Measurements from ENCODE around the gene ZNF292. TPM values are rescaled to one million over a fixed set of nuclear protein-coding genes. Genes with fewer than 3 reads are reported as not detected.
"Not testable (repeated sequence)": the region's sequence is repeated elsewhere in the genome, so short reads cannot be mapped to it uniquely, and the experiment has no call there.

Gene ZNF292
- total RNA-seq, 1 donor, result 134 TPM

DNA sequence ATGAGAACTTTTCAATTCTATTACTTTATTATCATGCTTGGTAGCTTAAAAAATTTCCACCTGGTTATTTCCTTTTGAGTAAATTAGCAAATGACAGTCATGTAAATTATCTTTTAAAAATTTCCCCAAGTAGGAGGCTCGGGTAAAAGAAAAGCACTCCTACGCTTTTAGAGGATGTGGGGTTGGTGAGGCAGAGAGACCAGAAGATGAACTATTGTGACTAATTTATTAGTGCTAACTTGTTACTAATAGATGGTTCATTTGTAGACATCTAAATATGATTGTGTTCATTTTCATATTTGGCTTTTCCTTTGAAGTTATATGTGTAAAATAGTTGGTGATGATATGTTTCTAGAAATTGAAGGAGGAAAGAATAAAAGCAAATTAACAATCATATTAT lies 27.0 kb downstream of the ZNF292 start:
- H3K4me3 ChIP-seq (ENCODE audit: low read length), result no peak overlapping the region
- no peaks in the 10 kb centered on the region for H3K9me3 ChIP-seq (ENCODE audit: low read depth, low read length)
- peaks cover 17% of the 10 kb centered on the region for H3K4me1 ChIP-seq (ENCODE audit: insufficient read depth, low read length)
- no peaks in the 10 kb centered on the region for H3K27me3 ChIP-seq (ENCODE audit: insufficient read depth, low read length)

DNA sequence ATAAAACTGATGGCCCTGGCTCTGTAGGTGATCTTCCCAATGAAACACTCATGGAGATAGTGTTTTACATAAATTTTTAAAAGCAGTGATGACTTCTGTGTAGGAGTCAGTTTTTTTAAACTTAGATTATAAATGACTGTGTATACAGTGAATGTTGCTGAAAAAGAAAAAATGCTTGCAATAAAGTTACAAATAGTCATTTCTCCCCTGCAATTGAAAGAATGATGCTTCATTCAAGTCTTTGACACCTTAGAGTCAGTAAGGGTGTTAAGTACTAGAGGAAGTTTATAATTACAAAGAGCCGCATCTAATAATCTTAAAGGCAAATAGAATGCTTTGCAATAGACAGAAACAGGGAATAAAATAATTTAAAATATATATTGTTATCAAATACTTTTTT lies 27.6 kb downstream of the ZNF292 start:
- Histone ChIP-seq H3K9me3 (ENCODE audit: low read depth, low read length) (no peaks in the 10 kb centered on the region), H3K27me3 (ENCODE audit: insufficient read depth, low read length) (no peaks in the 10 kb centered on the region), H3K4me3 (ENCODE audit: low read length) (no peak overlapping the region), H3K4me1 (ENCODE audit: insufficient read depth, low read length) (peaks cover 17% of the 10 kb centered on the region)

DNA sequence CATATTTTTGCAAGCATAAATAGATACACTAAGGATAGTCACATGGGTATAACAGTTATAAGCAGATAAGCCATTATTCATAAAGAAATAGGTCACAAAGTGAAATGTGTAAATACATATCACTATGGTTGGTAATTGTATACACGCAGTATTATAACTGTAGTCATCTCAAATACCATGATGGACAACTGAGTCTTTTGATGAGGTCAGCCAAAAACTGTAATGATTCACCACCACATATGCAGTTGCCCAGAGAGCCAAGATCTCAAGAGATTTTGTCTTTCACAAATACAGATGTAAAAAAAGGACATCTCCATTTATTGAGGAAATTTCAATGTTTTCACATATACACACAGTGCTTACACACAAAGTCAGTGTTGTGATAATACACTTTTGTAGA lies 28.3 kb downstream of the ZNF292 start:
- Histone ChIP-seq H3K27me3 (ENCODE audit: insufficient read depth, low read length) (no peaks in the 10 kb centered on the region), H3K4me3 (ENCODE audit: low read length) (no peak overlapping the region), H3K9me3 (ENCODE audit: low read depth, low read length) (no peaks in the 10 kb centered on the region), H3K4me1 (ENCODE audit: insufficient read depth, low read length) (peaks cover 17% of the 10 kb centered on the region)

DNA sequence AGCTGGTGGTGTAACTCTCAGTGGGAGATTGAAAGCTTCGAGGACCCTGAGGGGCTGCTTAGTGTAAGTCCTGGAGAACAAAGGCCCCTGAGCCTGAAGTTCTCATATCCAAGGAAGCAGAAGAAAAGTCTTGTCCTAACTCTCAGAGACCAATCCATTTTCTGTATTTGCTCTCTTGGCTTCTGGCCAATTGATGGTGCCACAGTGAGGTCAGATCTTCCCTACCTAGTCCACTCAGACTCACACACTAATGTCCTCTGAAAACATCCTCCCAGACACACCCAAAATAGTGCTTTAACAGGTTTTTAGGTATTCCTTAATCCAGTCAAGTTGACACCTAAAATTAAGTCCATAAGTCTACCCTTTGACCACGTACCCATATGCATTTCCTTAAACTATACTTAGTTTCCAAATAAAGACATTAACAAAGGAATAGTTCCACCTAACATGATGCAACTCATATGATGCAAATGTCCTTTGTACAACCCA lies 29.4 kb downstream of the ZNF292 start:
- Histone ChIP-seq H3K27me3 (ENCODE audit: insufficient read depth, low read length) (no peaks in the 10 kb centered on the region), H3K9me3 (ENCODE audit: low read depth, low read length) (no peaks in the 10 kb centered on the region), H3K4me3 (ENCODE audit: low read length) (no peak overlapping the region), H3K4me1 (ENCODE audit: insufficient read depth, low read length) (peaks cover 17% of the 10 kb centered on the region)

DNA sequence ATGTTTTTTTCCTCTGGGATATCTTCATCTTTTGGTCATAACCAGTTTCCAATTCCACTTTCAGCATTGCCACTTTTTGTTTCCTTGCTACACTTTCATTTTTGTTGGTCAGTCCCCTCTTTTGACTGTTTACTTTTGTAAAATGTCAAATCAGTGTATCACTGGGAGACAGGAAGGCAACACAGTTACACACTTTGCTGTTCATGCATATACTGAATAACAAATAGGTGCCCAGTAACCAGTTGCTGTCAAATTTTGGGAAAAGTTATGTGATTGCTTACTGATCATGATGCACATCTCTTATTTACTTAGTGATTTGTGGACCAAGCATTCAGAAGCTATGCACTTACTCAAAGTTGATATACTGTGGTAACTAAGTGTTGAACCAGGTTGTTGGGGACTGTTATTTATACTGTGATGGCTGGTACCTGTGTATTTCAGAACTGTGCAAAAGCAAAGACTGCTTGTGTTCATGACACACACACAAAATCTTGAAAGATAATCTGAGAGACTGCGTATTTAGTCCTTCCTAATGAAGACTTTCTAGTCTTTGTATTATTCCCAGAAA lies 41.0 kb downstream of the ZNF292 start:
- no peaks in the 10 kb centered on the region for H3K27me3 ChIP-seq (ENCODE audit: insufficient read depth, low read length)
- H3K4me3 ChIP-seq (ENCODE audit: low read length), result no peak overlapping the region

DNA sequence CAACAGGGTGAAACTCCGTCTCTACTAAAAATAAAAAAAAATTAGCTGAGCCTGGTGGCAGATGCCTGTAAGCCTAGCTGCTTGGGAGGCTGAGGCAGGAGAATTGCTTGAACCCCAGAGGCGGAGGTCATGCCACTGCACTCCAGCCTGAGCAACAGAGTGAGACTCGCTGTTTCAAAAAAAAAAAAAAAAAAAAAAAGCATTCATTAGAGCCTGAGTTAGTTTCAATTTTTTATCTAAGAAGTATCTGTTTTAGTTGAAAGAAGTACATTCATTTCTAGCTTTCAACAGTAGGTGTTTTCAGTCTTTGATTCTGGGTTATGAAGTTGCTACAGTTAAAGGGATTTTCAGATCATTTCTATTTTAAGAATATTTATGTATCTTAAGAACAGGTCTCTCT lies 42.2 kb downstream of the ZNF292 start:
- Histone ChIP-seq H3K27me3 (ENCODE audit: insufficient read depth, low read length) (no peaks in the 10 kb centered on the region), H3K4me1 (ENCODE audit: insufficient read depth, low read length) (peaks cover 3% of the 10 kb centered on the region)

More for the DNA sequence above, 41.0 kb downstream of the ZNF292 start:
- Histone ChIP-seq H3K9me3 (ENCODE audit: low read depth, low read length) (no peaks in the 10 kb centered on the region), H3K4me1 (ENCODE audit: insufficient read depth, low read length) (peaks cover 3% of the 10 kb centered on the region)

DNA sequence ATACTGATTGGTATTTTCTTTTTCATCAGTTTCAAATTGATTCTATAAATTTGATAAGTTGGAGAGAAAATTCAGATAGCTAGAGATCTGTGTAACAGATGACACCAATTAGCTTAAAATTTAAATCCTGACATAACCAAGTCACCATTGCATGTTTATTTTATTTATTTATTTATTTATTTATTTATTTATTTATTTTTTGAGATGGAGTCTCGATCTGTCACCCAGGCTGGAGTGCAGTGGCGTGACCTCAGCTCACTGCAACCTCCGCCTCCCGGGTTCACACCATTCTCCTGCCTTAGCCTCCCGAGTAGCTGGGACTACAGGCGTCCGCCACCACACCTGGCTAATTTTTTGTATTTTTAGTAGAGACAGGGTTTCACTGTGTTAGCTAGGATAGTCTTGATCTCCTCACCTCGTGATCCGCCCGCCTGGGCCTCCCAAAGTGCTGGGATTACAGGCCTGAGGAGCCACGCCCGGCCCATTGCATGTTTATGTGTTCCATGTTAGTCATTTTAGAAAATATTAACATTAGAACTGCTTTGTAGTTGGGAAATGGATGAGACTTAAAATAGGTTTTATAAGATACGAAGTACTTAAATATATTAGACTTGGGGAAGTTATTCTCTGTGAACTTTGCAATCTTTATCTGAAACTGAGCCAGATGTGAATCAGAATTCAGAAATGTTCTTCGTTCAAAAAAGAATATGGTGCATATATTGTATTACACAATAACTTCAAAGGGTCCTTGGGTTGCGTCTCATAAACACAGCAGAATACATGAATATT lies 42.9 kb downstream of the ZNF292 start:
- not testable (repeated sequence) for H3K27me3 ChIP-seq (ENCODE audit: insufficient read depth, low read length); H3K4me3 ChIP-seq (ENCODE audit: low read length); H3K9me3 ChIP-seq (ENCODE audit: low read depth, low read length); H3K4me1 ChIP-seq (ENCODE audit: insufficient read depth, low read length)

More for the DNA sequence above, 42.2 kb downstream of the ZNF292 start:
- Histone ChIP-seq H3K9me3 (ENCODE audit: low read depth, low read length) (no peaks in the 10 kb centered on the region), H3K4me3 (ENCODE audit: low read length) (no peak overlapping the region)

DNA sequence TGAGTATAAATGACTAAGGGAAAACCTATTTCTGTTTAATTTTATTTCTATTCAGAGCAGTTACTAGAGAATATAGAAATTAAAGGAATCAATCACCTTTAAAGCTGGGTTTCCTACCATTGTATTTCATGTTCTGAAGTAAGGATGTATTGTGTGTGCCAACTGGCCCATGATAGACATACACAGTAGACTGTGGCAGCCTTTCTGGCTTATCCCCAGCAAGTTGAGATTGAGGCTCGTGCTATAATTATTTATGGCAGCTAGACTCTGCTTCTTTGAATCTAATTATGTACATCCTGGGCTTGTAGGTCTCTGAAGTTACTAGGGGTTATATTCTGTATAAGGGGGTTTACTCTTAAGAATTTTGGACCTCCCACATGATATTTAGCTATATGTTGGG lies 44.4 kb downstream of the ZNF292 start:
- peaks cover 3% of the 10 kb centered on the region for H3K4me1 ChIP-seq (ENCODE audit: insufficient read depth, low read length)
- no peaks in the 10 kb centered on the region for H3K27me3 ChIP-seq (ENCODE audit: insufficient read depth, low read length)
- no peak overlapping the region for H3K4me3 ChIP-seq (ENCODE audit: low read length)
- H3K9me3 ChIP-seq (ENCODE audit: low read depth, low read length), result no peaks in the 10 kb centered on the region

DNA sequence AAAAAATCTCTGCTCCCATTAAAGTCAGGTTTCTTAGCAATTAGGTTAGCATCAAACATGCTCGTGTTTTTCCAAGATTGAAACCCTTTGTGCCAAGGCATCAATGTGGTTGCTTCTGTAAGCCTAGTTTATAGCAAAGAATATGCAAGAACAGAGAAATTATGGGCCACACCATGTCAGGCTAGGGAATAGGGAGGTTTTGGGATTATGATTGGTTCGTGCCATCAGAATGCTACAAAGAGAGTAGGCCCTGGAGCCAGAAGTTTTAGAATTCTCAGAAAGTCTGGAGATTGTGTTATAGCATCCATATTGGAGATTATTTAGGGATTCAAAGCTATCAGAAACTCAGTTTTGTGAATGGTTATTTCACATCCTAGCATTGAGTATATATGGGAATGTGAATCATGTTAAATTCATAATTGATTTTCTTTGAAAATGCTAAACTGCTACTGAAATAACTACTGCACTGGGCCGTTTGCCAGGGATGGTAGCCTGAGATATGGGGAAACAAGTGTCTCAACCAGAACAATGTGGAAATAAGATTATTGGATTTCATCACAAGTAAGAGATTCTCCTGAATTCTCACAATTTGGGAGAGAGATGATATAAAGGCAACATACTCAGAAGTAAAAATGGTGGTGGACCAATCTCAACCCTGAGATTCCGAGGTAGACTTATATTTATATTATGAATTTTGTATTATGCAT lies 45.3 kb downstream of the ZNF292 start:
- Histone ChIP-seq H3K9me3 (ENCODE audit: low read depth, low read length) (no peaks in the 10 kb centered on the region), H3K4me1 (ENCODE audit: insufficient read depth, low read length) (peaks cover 3% of the 10 kb centered on the region), H3K4me3 (ENCODE audit: low read length) (no peak overlapping the region), H3K27me3 (ENCODE audit: insufficient read depth, low read length) (no peaks in the 10 kb centered on the region)

DNA sequence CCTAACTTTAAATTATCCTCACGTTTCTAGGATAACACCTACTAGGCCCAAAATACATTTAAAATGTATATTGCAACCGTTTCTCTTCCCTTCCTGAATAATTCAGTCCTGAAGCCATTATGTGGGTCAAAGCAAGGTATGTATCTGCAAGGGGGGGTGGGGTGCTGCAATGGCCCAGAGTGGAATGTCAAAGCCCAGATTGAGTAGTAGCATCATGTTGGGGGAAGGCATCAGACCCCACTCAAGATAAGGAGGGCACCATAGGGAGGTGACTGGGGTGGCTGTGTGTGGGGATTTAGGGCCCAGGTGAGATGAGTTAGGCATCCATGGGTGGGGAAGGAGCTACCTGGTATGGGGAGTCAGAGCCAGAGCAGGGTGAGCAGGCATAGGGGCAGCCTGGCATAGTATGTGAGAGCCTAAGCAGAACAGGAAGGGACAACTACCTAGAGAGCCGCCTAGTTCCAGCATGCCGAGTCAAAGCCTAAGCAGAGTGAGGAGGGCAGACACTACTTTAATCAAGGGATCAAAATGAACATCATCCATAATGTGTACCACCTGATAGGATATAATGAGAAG lies 48.2 kb downstream of the ZNF292 start:
- H3K27me3 ChIP-seq (ENCODE audit: insufficient read depth, low read length), result no peaks in the 10 kb centered on the region
- peaks cover 3% of the 10 kb centered on the region for H3K4me1 ChIP-seq (ENCODE audit: insufficient read depth, low read length)
- H3K4me3 ChIP-seq (ENCODE audit: low read length), result no peak overlapping the region
- no peaks in the 10 kb centered on the region for H3K9me3 ChIP-seq (ENCODE audit: low read depth, low read length)

DNA sequence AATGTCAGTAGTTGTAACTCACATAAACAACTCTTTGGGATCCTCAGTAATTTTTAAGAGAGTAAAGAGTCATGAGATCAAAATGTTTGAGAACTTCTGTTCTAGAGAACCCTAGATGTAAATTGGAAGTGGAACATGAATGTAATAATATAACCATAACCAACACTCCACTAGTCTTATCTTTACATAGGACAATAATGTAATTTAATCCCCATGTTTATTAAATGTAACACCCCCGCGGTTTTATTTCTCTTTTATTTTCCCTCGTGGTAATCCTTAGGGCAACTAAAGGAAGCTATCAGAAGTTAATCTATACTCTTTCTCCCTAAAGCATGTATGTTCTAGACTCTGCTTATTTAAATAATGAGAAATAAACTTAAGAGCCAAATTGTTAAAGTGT lies 54.4 kb downstream of the ZNF292 start:
- Histone ChIP-seq H3K9me3 (ENCODE audit: low read depth, low read length) (no peaks in the 10 kb centered on the region), H3K4me3 (ENCODE audit: low read length) (no peak overlapping the region), H3K4me1 (ENCODE audit: insufficient read depth, low read length) (peaks cover 14% of the 10 kb centered on the region), H3K27me3 (ENCODE audit: insufficient read depth, low read length) (no peaks in the 10 kb centered on the region)

DNA sequence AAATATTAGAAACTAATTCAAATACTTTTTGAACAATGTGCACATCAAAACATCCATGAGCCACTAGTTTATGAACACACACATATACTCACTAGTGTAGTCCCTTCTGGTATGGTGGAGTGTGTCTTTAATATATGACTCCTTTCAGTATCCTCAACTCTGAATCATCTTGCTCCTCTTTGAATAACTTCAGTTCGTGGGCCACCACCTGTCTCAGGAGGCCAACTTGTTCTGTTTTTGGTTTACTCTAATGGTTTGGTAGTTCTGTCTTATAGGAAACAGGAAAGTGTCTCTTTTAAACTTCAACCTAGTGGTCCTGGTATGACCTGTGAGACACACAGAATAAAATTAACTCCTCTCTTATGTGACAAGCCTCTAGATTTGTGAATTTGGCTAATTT lies 55.6 kb downstream of the ZNF292 start:
- Histone ChIP-seq H3K27me3 (ENCODE audit: insufficient read depth, low read length) (no peaks in the 10 kb centered on the region), H3K9me3 (ENCODE audit: low read depth, low read length) (no peaks in the 10 kb centered on the region), H3K4me1 (ENCODE audit: insufficient read depth, low read length) (peaks cover 14% of the 10 kb centered on the region), H3K4me3 (ENCODE audit: low read length) (no peak overlapping the region)

DNA sequence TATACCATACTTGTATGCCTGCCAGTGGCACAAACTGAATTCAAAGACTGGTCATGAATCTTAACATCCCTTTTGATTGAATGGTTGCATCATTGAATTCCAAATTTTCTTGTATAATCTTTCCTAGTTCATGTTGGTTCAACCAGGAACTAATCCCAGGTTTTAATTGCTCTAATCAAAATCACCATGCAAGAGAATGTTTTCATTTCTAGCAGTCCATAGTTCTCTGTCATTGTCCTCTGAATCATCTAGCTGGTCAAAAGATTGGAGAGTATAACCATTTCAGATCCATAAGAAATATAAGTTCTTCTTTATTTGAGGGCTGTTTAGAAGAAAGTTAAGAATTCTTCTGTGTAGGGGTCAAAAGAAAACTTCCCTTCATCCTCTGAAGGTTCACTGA lies 57.2 kb downstream of the ZNF292 start:
- Histone ChIP-seq H3K4me1 (ENCODE audit: insufficient read depth, low read length) (peaks cover 14% of the 10 kb centered on the region), H3K27me3 (ENCODE audit: insufficient read depth, low read length) (no peaks in the 10 kb centered on the region)

DNA sequence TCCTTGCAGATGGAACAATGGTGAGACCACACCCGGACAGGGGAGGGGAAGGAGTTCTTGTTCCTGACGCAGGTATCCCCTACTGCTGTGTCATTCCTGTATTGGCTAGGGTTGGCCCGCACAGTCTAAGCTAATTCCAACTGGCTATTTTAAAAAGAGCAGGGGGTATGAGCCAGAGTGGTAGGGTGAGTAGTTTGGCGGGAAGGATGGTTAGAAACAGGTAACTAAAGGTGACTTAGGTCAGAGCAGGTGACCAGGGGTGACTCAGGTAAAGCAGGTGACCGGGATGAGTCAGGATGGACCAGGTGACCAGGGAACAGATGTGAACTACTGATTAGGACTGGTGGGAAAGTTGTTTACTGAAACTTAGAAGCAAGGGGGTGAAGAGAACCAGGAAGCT lies 58.0 kb downstream of the ZNF292 start:
- Histone ChIP-seq H3K9me3 (ENCODE audit: low read depth, low read length) (no peaks in the 10 kb centered on the region), H3K27me3 (ENCODE audit: insufficient read depth, low read length) (no peaks in the 10 kb centered on the region), H3K4me3 (ENCODE audit: low read length) (no peak overlapping the region), H3K4me1 (ENCODE audit: insufficient read depth, low read length) (peaks cover 14% of the 10 kb centered on the region)

More for the DNA sequence above, 57.2 kb downstream of the ZNF292 start:
- H3K9me3 ChIP-seq (ENCODE audit: low read depth, low read length), result no peaks in the 10 kb centered on the region
- H3K4me3 ChIP-seq (ENCODE audit: low read length), result no peak overlapping the region

DNA sequence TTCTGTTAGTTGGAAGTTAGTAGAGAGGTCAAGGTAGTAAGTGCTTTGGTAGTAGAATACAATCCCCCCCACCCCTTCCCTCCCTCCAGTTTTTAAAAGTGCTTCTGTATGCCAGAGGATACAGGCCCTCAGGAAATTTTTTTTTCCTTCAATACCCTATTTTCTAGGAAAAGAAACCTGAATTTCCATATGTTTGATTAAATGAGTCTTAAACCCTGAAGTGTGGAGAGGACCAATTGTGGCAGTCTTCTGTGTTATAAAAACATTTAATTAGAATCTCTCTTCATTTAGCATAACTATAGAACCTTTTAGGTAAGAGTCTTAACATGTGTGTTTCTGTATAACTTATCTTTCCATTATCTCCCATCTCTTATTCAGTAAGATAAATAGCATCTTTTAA lies 59.5 kb downstream of the ZNF292 start:
- peaks cover 9% of the 10 kb centered on the region for H3K4me1 ChIP-seq (ENCODE audit: insufficient read depth, low read length)
- H3K4me3 ChIP-seq (ENCODE audit: low read length), result no peak overlapping the region
- H3K9me3 ChIP-seq (ENCODE audit: low read depth, low read length), result no peaks in the 10 kb centered on the region
- no peaks in the 10 kb centered on the region for H3K27me3 ChIP-seq (ENCODE audit: insufficient read depth, low read length)

Measured in mononuclear cell (primary cell).